GM13977 (cell line): ENCODE measurements around the gene IFI27L1.
A peak's percentile ranks its signal among the peaks of the same experiment; 100 is the strongest.

Experiments
- DNase-seq: peaks from one replicate; pipeline ENCODE4 v3.0.0; 2012; ENCODE audit warnings: low spot score
- CTCF ChIP-seq: IDR thresholded peaks from 2 replicates; pipeline ENCODE4 v1.5.1; 2012; ENCODE audit warnings: mild to moderate bottlenecking, control low read depth; ENCODE audit not compliant: insufficient read depth; ENCODE audit errors: extremely low read depth, missing control alignments
- in situ Hi-C: fragments of 300-500 bp; cut with MboI; formaldehyde crosslinking; loops from one replicate; pipeline ENCODE4 v1.12.0; 2022; ENCODE audit warnings: low sequenced_read_pairs, low pct_unique_long_range_greater_than_20kb, mixed read lengths, inconsistent platforms; ENCODE audit not compliant: unreplicated experiment

The IFI27L1 gene

GRCh38 chr14:94142836-94143235 lies 61.7 kb downstream of the IFI27L1 start:
- in situ Hi-C loops: loop anchor here (25.0 kb wide), 1 partner anchor 106 kb away; the partner anchor contains the start of gene OTUB2
- TF ChIP-seq CTCF: no peak
- no peak for DNase-seq

DNA sequence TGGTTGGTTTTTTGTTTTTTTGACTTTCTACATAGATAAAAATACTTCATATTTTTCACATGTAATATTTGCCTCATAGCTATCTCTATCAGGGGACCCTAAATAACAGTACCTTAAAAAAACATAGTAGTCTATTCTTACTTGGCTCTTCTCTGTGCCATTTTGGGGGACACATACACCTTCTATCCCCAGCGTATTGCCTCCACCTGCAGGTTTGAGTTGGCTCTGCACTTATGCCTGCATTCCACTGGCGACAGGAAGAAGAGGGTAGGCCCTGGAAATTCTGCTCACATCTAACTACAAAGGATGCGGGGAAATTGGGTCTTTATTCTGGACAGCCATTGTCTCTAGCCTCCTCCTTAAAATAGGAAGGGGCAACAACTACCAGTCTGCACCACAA lies 62.1 kb downstream of the IFI27L1 start:
- in situ Hi-C loops: loop anchor here (25.0 kb wide), 1 partner anchor 106 kb away; the partner anchor contains the start of gene OTUB2
- peak; percentile 20 for TF ChIP-seq CTCF
- no peak for DNase-seq

- TF ChIP-seq CTCF: no peak
Observed at GRCh38 chr14:94143711-94144110, 62.6 kb downstream of the IFI27L1 start.

DNA sequence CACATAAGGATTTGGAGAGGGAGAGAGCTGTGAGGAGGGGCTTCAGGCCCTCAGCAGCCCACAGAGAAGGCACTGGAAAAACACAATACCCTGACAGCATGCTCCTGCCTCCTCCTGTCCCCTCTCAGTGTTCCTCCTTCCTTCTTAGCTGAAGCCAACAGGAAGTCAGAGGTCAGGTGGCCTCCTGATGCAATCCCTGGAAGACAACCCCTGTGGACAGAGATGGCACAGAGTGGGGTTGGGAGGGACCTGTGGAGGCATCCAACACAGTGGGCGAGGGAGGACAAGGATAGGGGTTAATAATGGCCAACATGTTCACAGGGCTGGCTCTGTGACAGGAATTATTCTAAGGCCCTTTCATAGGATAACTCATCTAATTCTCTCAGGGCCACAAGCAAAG lies 63.7 kb downstream of the IFI27L1 start:
- no peak for DNase-seq
- in situ Hi-C loops: loop anchor here (25.0 kb wide), 1 partner anchor 107 kb away; the partner anchor contains the start of gene OTUB2
- TF ChIP-seq CTCF: no peak

More at GRCh38 chr14:94143711-94144110, 62.6 kb downstream of the IFI27L1 start:
- DNase-seq: no peak
- in situ Hi-C loops: loop anchor here (25.0 kb wide), 1 partner anchor 106 kb away; the partner anchor contains the start of gene OTUB2

DNA sequence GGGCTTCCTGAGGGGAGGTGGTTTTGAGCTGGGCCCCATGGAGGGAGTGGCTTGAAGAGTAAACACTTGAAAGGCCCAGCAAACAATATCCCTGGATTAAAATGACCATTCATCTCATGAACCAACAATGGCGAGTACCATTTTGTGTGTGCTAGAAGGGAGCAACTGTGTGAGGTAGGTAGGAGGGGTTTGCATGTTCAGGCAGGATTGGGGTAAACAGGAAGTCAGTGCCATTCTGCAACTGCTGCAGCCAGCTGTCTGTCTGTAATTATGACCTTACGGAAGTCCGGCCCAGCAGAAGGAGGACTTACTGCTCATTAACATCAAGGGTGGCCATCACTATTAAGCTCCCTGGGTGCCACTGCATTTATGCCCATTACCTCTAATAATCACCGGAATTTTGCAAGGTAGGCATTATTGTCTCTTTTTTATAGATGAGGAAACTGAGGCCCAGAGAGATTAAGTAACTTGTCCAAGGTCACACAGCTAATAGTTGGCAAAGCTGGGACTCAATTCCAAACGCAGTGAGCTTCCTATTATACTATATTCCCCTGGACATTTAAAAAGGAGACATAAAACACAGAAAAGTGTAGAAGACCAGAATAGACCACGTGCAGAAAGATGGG lies 64.9 kb downstream of the IFI27L1 start:
- DNase-seq: no peak
- TF ChIP-seq CTCF: no peak
- in situ Hi-C loops: loop anchor here (25.0 kb wide), 1 partner anchor 109 kb away; the partner anchor contains the start of gene OTUB2
